ENCODE data around the gene CHIT1.

Gene CHIT1

DNA sequence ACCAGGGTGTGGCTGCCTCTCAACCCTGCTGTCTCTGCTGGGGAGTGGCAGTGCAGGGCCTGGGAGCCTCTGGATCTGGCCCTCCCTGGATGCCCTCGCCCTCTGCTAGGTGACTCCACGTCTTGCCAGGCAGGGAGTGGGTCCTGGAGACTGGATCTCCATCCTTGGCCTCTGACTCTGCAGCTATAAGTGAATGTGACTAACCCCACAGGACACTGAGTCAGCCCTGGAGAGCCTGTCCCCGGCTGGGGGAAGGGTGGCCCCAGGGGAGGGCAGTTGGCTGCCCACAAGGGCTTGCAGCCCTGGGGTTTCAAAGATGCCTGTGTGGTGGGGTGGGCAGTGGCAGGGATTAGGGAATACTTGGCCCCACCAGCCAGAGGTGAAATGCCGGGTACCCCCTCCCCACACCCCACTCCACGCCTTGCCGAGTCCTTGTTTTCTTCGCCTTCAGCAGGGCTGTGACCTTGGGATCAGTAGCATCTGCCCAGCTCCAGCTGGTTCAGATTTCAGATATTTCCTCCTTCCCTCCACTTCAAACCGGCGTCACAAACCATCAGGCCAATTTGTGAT lies 51.9 kb downstream of the CHIT1 start:
- DNase-seq = no peak
- TF ChIP-seq EZH2phosphoT487 (IDR thresholded peaks at IDR 0.05; ENCODE audit: low read length) (no peak), EZH2 (optimal IDR thresholded peaks at IDR 0.05; ENCODE audit: low read depth, low read length) (no peak)
- TF ChIP-seq, protein P1, sequence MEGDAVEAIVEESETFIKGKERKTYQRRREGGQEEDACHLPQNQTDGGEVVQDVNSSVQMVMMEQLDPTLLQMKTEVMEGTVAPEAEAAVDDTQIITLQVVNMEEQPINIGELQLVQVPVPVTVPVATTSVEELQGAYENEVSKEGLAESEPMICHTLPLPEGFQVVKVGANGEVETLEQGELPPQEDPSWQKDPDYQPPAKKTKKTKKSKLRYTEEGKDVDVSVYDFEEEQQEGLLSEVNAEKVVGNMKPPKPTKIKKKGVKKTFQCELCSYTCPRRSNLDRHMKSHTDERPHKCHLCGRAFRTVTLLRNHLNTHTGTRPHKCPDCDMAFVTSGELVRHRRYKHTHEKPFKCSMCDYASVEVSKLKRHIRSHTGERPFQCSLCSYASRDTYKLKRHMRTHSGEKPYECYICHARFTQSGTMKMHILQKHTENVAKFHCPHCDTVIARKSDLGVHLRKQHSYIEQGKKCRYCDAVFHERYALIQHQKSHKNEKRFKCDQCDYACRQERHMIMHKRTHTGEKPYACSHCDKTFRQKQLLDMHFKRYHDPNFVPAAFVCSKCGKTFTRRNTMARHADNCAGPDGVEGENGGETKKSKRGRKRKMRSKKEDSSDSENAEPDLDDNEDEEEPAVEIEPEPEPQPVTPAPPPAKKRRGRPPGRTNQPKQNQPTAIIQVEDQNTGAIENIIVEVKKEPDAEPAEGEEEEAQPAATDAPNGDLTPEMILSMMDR (IDR thresholded peaks at IDR 0.05; ENCODE audit: low read length) = no peak
- H3K9me2 ChIP-seq (replicated peaks; ENCODE audit: insufficient read depth, low read length) = no peaks in the 10 kb centered on the region
- no peaks in the 10 kb centered on the region for H3K79me2 ChIP-seq (ENCODE audit: low read length)
- H3K4me2 ChIP-seq (ENCODE audit: low read depth, low read length) = no peak overlapping the region
- no peaks in the 10 kb centered on the region for H3K36me3 ChIP-seq (replicated peaks; ENCODE audit: insufficient read depth, low read length)
- H4K20me1 ChIP-seq (ENCODE audit: insufficient read depth, low read length) = no peaks in the 10 kb centered on the region
- H3F3A ChIP-seq (ENCODE audit: insufficient read depth, low read length) = no peaks in the 10 kb centered on the region
- no peaks in the 10 kb centered on the region for H3K9me3 ChIP-seq (replicated peaks; ENCODE audit: insufficient read depth, low read length)
- no peak overlapping the region for H3K9ac ChIP-seq (ENCODE audit: low read length)
- no peak overlapping the region for H3K4me3 ChIP-seq (ENCODE audit: low read length)
- H3K27ac ChIP-seq (ENCODE audit: low read length) = no peak overlapping the region
- H3K27me3 ChIP-seq (replicated peaks; ENCODE audit: insufficient read depth, low read length) = no peaks in the 10 kb centered on the region
- no peak overlapping the region for H2AFZ ChIP-seq (ENCODE audit: low read length)
- H3K4me1 ChIP-seq (ENCODE audit: low read length) = peaks cover 4% of the 10 kb centered on the region; the same call in 1 of the 2 replicates

DNA sequence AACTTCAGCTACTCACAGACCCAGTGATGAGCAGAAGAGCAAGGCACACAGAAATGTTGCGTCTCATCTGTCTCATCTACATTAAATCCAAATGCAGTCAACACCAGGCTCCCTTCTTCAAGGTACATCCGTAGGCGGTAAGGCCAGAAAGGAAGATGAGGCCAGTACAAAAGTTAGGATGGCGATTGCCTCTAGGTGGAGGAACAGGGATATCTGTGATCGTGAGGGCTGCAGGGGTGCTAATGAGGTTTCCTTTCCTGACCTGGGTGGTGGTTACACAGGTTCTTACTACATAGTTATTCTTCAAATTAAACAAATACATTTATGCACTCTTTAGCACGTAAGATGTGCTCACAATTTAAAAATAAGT lies 52.5 kb downstream of the CHIT1 start:
- H3K9me2 ChIP-seq (replicated peaks; ENCODE audit: insufficient read depth, low read length) = no peaks in the 10 kb centered on the region
- no peaks in the 10 kb centered on the region for H3K79me2 ChIP-seq (ENCODE audit: low read length)
- no peaks in the 10 kb centered on the region for H4K20me1 ChIP-seq (ENCODE audit: insufficient read depth, low read length)
- H3K4me2 ChIP-seq (ENCODE audit: low read depth, low read length) = no peak overlapping the region
- no peak overlapping the region for H2AFZ ChIP-seq (ENCODE audit: low read length)
- no peaks in the 10 kb centered on the region for H3K9me3 ChIP-seq (replicated peaks; ENCODE audit: insufficient read depth, low read length)
- no peaks in the 10 kb centered on the region for H3K36me3 ChIP-seq (replicated peaks; ENCODE audit: insufficient read depth, low read length)
- peaks cover 4% of the 10 kb centered on the region; the same call in 1 of the 2 replicates for H3K4me1 ChIP-seq (ENCODE audit: low read length)
- no peak for DNase-seq
- no peak overlapping the region for H3K9ac ChIP-seq (ENCODE audit: low read length)
- no peaks in the 10 kb centered on the region for H3F3A ChIP-seq (ENCODE audit: insufficient read depth, low read length)
- H3K4me3 ChIP-seq (ENCODE audit: low read length) = no peak overlapping the region
- no peak for TF ChIP-seq EZH2phosphoT487 (IDR thresholded peaks at IDR 0.05; ENCODE audit: low read length)
- TF ChIP-seq, protein P1 (IDR thresholded peaks at IDR 0.05; ENCODE audit: low read length) = no peak
- TF ChIP-seq EZH2 (optimal IDR thresholded peaks at IDR 0.05; ENCODE audit: low read depth, low read length) = no peak
- H3K27me3 ChIP-seq (replicated peaks; ENCODE audit: insufficient read depth, low read length) = no peaks in the 10 kb centered on the region
- H3K27ac ChIP-seq (ENCODE audit: low read length) = no peak overlapping the region

DNA sequence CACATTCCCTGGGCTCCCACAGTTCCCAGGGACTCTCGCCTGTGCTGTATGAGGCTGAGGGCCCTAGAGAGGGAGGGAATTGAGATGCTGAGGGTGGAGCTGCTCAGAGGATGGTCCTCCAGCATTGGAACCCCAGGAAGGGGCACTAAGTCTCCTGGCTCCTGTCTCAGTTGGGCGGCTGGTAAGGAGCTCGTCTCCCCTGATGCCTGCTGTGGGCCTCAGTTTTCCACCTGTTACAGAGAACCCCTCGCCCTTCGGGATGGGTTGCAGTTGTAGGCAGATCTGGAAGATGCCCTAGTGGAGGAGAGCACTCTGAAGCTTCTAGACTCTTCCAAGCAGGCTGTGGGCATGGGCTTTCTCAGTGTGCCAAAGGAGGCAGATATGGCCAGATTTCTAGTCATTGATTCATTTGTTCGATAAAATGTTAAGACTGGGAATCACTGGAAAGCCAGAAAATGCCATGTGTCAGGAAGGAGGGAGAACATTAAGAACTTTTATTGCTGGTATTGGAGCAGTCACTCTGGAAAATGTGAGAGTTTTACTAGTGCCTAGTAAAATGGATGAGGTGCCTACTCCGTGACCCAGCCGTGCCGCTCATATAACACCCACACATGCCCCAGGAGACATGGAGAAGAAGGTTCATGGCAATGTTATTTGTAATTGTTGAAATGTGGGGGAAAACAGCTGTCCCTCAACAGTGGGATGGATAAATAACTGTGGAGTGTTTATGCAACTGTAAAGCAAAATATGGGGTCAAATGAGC lies 53.0 kb downstream of the CHIT1 start:
- Histone ChIP-seq H3F3A (ENCODE audit: insufficient read depth, low read length) (no peaks in the 10 kb centered on the region), H3K9me3 (replicated peaks; ENCODE audit: insufficient read depth, low read length) (no peaks in the 10 kb centered on the region), H3K4me3 (ENCODE audit: low read length) (no peak overlapping the region), H3K4me2 (ENCODE audit: low read depth, low read length) (no peak overlapping the region), H3K79me2 (ENCODE audit: low read length) (no peaks in the 10 kb centered on the region), H3K27me3 (replicated peaks; ENCODE audit: insufficient read depth, low read length) (no peaks in the 10 kb centered on the region), H3K9ac (ENCODE audit: low read length) (no peak overlapping the region), H4K20me1 (ENCODE audit: insufficient read depth, low read length) (no peaks in the 10 kb centered on the region), H2AFZ (ENCODE audit: low read length) (no peak overlapping the region), H3K36me3 (replicated peaks; ENCODE audit: insufficient read depth, low read length) (no peaks in the 10 kb centered on the region), H3K27ac (ENCODE audit: low read length) (no peak overlapping the region), H3K9me2 (replicated peaks; ENCODE audit: insufficient read depth, low read length) (no peaks in the 10 kb centered on the region), H3K4me1 (ENCODE audit: low read length) (peaks cover 4% of the 10 kb centered on the region; the same call in 1 of the 2 replicates)
- TF ChIP-seq, protein P1 (IDR thresholded peaks at IDR 0.05; ENCODE audit: low read length) = no peak
- no peak for TF ChIP-seq EZH2 (optimal IDR thresholded peaks at IDR 0.05; ENCODE audit: low read depth, low read length)
- no peak for DNase-seq

All from MM.1S (cell line).